Superior temporal gyrus (tissue), 1 donor: ENCODE data around the gene LRRC72.
"Not testable (repeated sequence)": the region's sequence is repeated elsewhere in the genome, so short reads cannot be mapped to it uniquely, and the experiment has no call there.

Source experiments
- DNase-seq: peaks from one replicate; pipeline ENCODE4 v3.0.0-alpha.2; 2016; ENCODE audit errors: extremely low spot score

Gene LRRC72

DNA sequence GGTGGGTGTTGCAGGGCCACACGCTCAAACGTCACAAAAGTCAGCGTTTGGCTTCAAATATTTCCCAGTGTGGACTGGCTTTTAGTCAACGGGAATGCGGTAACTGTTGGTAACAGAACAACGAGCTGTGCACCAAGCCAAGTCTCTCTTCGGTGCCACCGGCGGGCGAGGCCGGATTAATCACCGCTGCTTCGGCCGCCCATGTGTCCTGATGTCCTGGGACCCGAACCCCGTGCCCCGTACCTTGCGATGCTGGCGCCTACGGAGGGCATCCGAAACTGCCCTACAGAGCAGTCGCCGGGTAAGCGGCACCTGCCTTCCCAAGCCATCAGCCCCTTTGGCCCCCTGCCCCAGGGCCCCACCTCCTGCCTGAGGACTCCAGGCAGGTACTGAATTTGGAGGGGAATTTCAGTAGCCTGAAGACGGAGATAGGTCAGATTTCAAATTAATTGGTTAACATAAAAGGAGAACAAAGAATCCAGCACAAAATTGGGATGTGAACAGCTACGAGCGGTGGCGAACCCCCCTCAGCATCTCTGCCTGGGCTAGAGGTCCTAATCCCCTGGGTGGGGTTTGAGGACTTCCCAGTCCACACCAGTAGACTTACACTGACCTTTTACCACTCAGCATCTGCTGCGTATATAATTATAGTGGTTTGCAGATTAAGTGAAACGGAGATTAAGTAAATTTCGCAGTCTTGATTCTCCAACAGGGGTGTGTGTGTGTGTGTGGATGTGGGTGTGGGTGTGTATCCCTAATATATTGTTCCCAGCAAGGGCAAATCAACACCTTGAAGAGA lies at the start of gene LRRC72:
Gene LRRC72, plus strand, starts transcription at position 84 of the 799 bp plus-strand sequence. Its CDS starts 128 bp downstream, at position 212.
- no peak for DNase-seq

DNA sequence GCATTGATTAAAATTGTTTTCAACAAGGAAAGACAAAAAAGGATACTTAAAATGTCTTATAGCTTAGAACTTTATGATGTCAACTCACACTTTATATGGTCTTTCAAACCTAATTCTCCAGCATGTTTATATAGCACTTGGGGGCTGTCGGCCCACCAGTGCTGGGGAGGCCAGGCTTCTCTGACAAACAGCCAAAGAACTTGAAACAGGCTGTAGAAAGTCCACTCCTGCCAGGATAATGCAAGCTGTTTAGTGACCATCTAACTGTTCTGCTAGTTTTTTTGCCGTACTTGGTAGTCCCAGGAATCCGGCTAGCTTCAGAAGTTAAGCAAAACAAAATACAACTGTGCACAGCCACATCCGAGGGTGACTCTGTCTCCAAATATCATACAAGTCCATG lies 47.5 kb upstream of the LRRC72 start:
- DNase-seq, result no peak

DNA sequence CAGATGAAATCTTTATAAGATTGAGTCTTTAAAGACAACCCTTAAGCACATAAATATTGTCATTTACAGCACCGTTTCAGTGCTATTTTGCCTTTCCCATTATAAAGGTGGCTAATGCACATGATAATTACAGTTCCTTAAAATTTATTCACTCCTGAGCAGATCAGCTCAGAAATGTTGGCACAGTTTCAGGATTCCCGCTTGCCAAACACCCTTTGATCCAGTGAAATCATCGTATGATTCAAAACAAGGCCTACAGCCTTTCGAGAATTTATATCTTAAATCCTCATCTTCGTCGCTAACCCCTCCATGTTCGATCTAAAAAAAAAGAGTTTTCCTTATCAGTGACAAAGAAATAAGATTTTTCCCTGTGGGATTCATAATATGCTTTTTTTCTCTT lies 47.0 kb upstream of the LRRC72 start:
- DNase-seq, result no peak

DNA sequence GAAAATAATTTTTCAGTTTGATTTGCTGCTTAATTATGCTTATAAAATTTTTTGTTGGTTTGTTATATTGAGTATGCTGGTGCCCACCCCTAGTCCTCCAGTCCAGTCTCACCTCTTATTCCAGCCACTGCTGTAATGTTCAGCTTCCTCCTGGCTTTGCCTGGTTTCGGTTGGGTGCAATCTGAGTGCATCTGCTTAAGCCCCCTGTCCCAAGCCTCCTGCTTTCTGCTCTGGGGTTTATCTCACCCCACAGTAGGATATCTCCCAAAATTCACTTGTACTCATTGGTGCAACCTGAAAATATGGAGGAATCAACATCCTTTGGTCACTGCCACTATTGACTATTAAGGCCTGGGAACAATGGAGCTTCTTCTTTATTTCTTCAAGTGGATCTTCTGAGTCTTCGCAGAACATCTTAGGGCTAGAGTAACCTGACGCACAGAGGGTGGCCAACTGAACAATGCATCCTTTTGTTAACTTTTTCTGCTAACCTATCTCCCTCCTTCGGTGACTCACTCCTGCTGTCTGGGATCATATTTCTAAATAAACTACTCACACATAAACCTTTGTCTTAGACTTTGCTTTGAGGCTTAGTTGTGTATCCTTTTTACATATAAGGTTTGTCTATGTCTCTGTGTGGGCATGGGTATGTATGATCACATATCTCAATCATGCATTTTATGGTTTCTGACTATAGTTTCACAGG lies 42.0 kb upstream of the LRRC72 start:
- no peak for DNase-seq

DNA sequence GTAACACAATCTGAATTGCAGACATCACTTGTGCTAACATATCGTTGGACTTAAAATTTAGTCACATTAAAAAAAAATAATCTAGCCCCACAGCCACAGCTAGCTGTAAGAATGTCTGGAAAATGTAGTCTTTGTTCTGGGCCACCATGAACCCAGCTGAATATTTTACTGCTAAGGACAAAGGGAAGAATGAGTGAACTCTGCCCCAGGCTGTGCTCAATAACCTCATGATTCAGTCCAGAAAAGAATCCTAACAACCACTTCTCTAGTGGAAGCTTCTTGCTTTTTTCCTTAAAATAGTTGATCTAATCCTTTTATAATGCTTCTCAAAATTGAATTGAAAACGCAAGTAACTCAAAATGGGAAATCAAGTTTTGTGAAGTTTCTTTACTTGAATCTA lies 35.5 kb upstream of the LRRC72 start:
- no peak for DNase-seq

DNA sequence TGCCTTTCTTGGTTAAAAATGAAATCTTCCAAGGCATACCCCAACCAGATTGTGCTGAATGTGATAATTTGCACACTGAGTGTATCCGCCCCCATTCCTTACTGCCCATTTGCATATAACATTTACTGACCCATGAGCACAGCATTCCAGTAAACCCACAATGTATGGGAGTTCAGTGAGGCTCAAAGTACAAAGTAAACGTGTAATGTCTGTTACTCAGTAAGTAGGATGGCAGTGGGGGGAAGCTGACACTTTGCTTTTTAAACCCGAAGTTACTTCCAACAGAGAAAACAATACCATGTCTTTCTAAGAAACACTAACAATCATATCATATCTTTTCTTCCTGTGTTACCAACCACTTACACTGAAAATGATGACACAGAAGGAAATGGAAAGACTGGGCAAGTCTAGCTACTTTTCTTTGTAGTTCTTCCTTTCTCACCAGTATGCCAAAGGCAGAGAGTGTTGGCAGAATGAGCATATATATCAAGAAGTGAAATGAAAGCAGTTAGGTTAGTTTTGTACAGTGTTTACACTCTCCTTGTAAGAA lies 34.0 kb upstream of the LRRC72 start:
- DNase-seq, result no peak

DNA sequence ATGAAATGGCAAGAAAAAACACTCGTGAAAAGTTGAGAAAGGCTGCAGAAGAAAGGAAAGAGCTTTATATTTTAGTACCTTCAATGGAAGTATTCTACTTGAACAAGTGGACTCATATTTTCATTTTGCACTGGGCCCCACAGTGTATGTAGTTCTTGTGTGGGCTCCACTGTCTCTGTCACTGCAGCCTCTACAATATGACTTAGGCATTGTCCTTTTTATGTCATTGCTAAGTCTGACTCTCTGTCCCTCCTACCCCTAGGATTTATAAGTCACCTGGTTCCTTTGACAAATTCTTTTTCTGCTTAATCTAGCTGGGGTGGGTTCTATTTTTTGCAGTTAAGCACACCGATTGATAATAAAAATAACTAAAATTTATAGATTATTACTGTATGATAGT lies 33.4 kb upstream of the LRRC72 start:
- no peak for DNase-seq

DNA sequence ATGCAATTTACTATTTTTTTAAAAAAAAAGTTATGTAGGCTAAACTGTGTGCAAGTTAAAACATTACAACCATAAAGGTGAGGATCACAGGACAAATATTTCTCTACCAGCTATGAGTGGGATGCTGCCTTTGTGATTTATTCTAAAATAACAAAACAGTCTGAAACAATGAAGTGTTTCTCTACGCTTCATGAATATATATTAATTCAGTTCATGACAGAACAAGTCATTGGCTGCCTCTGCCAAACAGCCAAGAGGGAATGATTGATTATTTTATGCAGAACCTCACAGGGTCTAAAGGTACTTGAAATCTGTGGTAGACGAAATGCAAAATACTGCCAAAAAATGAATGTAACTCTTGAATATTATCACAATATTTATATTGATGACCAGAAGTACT lies 32.1 kb upstream of the LRRC72 start:
- no peak for DNase-seq

DNA sequence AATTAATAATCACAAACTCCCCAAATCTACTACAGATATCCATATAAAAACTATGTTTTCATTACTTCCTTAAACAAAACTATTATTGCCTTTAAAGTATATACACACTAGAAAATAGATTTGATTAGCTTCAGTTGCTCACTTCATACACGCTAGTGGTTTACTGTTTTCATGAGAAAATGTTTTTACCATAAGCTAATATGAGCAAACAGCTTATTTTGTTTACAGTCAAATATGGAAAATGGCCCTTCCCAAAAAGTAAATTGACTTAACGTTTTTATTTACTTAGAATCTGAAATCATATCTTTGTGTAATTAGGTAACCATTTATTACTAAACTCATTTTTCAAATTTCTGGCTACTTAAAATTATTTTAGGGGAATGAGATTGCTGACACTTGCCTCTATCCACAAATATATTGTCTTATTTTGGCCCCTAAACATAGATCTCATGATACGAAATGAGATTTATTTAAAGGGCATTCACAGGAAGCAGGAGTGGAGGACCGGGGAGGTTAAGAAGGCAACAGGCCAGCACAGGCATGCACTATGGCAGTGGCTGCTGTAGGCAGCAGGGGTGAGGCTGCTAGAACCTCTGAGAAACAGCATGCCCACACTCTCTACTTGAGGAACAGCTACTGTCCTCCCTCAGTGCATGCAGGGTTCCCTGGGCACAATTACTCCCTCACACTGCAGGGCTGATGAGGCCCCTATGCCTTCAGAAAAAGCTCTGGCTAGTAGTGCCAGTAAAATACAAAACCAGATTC lies 31.5 kb upstream of the LRRC72 start:
- no peak for DNase-seq

DNA sequence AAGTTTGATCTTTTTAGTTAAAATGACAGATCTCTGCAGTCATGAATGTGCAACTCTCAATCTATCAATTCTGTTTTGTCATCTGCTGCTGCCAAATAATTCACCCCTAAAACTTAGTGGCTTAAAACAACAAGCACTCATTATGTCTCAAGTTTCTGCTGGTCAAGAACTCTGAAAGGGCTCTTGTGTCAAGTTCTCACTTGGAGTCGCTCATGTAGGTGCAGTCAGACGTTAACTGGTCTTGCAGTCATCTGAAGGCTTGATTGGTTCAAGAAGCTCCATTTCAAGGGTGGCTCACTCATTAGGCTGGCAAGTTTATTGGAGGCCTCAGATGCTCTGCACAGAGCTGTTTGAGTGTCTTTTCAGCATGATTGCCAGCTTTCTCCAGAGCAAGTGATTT lies 28.5 kb upstream of the LRRC72 start:
- DNase-seq, result no peak

DNA sequence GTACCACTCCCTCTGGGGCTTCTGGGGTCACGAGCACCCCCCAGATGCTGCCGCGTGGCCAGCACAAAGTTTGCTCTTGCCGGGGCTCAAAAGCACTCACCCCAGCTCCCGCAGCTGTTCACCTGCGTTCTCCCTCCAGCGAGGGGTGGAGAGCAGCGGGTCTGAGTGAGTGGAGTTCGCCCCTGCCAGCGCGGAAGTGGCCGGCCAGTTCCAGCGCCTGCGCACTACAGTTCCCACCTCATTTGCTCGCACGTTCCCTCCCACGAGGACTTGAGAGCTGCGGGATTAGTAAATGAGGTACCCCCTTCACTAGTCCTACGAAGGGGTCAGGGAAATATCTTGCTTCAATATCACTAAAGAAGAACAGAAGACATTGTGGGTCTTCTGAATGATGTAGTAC lies 24.3 kb upstream of the LRRC72 start:
- DNase-seq, result no peak

DNA sequence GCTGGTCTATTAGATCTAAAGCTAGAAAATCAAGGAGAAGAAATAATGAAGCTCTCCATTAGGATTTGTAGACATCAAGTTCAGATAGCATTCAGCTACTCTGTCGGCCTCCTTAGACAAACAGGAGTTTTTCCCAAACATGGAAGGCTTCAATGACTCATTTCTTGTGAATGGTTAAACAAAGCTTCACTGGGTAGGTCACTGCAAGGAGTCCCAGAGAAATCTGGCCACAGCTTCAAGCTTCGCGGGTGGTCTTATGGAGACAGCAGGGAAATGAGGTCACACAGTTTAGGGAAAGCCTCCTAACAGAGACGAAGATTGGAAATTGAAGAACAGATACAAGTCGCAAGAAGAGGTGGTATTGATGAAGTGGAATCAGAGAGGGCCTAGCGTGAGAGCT lies 22.6 kb upstream of the LRRC72 start:
- DNase-seq, result no peak

DNA sequence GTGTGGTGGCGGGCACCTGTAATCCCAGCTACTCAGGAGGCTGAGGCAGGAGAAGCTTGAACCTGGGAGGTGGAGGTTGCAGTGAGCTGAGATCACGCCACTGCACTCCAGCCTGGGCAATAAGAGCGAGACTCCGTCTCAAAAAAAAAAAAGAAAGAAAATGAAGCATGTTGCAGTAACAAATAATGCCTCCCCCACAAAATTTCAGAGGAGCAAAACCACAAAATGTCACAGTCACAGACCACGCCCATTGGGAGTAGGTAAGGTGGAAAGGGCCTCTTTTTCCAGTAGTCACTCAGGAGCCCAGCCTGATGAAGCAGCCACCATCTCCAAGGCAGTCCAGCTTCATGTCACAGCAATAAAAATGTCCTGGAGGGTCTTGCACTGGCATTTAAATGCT lies 20.2 kb upstream of the LRRC72 start:
- not testable (repeated sequence) for DNase-seq

DNA sequence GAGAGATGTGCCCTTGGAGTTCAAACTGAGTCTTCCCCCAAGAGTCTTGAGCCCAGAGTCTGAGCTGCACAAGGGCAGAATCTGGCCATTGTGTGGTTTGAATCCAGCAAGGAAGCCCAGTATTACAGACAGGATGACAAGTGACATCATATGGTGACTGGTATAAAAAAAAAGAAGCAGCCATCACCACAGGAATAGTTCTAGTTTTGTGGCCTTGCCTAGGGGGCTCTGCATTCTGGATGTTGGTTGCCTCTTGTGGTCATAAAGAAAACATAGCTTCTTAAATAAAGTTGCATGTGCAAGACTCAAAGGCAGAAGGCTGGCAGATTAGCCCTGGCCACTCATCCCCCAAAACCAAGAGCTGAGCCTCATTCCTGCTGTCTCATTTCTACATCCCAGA lies 16.8 kb upstream of the LRRC72 start:
- no peak for DNase-seq

DNA sequence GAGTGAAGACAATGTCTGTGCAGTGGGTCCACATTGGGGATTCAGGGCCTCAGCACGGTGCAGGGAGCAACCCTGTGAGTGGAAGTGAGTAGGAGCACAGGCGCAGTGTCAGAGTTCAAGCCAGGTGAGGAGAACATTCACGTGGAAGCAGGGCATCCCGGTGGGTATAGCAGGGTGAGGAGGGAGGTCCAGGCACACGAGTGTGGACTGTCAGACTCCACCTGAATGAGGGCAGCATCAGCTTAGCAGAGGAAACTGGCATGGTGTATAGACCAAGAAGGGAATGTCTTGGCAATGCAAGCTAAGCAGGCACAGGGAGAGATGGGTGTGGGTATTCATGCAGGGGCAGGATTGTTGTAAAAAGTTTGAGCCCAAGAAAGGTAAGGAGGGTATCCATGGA lies 15.3 kb upstream of the LRRC72 start:
- no peak for DNase-seq

DNA sequence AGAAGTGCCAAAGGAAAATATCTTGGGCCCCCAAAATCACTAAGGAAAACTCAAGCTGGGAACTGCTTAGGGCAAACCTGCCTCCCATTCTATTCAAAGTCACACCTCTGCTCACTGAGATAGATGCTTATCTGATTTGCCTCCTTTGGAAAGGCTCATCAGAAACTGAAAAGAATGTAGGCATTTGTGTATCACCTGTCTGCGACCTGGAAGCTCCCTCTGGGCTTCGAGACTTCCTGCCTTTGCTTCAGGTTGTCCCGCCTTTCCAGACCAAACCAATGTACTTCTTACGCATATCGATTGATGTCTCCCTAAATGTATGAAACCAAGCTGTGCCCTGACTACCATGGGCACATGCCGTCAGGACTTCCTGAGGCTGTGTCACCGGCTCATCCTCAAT lies 14.5 kb upstream of the LRRC72 start:
- DNase-seq, result no peak

DNA sequence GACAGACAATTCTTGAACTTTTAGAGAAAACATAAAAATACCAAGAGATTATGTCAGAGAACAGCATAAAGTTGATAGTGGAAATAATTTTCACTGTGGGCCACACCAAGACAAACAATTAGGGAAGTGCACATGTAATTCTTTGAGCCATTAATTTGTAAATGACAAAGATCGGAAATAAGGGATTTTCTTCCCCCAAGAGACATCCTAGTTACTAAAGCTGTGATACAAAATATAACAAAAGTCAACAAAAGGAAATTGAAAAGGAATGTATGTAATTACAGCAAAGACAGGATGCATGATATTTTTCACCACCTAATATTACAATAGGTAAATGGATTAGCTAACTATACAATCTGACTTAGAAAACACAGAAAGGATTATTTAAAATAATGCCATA lies 12.4 kb upstream of the LRRC72 start:
- DNase-seq, result no peak

DNA sequence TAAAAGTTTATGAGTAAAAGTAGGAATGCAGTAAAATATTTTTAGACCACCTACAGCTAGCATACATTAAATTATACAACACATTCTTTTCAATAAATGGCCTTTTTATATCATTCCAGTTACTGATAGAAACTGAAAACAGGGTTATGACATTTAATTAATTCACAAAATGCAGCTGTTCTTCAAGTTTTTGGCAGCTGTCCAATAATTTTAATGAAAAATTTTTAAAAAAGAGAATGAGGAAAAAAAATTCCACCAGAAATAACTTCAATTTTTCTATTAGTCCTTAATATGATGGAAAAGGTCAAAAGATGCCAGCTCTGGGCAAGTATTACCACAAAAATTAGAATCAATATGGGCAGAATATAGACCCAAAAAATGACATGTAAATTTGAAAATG lies 11.9 kb upstream of the LRRC72 start:
- no peak for DNase-seq

DNA sequence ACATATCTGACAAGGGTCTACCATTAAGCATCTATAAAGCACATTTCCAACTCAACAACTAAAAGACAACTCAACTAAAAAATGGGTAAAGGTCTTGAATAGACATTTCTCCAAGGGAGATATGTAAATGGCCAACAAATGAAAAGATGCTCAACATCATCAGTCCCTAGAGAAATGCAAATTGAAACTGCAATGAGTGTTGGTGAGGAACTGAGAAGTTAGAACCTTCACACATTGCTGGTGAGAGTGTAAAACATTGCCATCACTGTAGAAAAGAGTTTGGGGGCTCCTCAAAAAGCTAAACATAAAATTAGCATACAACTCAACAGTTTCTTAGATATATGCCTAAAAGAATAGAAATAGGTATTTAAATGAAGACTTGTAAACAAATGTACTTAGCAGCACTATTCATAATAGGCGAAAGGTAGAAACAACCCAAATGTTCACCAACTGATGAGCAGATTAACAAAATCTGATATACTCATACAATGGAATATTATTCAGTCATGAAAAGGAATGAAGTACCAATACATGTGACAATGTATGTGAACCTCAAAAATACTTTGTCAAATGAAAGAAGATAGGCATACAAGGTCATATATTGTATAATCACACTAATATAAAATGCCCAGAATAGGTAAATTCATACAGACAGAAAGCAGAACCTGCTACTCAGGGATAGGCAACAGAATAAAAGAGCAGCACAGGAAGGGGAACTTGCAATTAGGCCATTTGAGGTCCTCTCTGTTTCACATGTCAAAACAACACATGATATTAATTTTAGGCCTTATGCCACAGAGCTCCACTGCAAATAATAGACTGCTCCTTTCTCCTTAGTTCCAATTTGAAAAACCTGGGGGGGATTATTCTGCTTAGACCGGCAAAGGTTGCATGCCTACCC lies 10.6 kb upstream of the LRRC72 start:
- no peak for DNase-seq

DNA sequence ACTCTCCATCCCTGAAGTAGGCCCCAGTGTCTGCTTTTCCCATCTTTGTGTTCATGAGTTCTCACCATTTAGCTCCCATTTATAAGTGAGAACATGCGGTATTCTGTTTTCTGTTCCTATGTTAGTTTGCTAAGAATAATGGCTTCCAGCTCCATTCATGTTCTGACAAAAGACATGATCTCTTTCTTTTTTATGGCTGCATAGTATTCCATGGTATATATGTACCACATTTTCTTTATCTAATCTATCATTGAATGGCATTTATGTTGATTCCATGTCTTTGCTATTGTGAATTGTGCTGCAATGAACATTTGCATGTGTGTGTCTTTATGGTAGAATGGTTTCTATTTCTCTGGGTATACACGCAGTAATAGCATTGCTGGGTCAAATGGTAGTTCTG lies 6.6 kb upstream of the LRRC72 start:
- not testable (repeated sequence) for DNase-seq

DNA sequence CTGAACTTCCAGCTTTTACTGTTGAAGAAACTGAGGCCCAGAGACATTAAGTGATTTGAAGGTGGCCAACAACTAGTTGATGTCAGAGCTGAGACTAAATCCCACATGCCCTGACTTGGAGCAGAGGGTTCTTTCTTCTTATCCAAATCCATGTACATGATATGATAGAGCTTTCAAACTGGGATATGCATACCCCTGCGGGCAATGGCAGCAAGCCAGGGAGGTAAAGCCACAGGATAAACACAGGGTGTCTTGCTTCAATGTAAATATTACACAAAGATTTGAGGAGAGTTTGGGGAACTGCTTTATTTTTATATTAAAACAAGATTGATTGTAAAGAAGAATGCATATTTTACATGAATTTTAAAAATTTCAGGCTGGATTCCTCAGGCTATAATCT lies 2.3 kb upstream of the LRRC72 start:
- DNase-seq, result no peak
